Epidermal melanocyte (primary cell): Measurements from ENCODE around the gene SUPT16H.
"Not testable (repeated sequence)": the region's sequence is repeated elsewhere in the genome, so short reads cannot be mapped to it uniquely, and the experiment has no call there.

Experiments
- DNase-seq: peaks from one replicate; pipeline ENCODE4 v3.0.0; 2011; ENCODE audit warnings: low spot score; ENCODE audit not compliant: insufficient read length

The SUPT16H gene

DNA sequence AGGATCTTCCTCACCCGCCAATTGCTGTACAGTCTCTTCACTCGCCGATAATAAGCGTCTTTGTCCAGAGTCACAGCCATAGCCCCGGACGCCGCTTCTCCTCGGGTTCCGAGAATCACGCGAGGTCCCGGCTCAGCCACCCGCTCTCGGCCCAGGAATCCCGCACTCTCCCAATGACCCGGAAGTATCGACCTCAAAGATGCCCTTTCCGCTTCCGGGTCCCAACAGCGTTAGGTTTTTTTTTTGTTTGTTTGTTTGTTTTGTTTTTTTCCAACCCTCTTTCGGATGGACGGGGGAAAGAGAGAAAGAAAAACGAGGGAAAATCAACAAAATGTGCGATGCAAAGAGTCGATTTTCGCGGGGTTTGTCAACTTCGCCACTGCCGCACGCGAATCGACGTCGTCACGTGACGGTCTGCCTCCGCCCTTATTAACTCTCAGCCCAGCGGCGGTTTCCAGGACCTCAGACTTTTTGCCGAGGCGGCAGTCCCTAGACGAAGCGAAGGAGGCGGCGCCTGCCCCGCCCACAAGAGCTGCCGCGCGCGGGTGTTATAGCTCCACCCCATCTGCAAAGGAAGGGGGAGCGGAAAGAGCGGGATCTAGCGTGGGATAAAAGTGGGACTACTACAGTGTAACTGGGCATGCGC lies at the start of gene SUPT16H:
TSS of gene SUPT16H (minus strand) at position 172 of the 646 bp plus-strand sequence. CDS start at position 80, 92 bp downstream.
- DNase-seq: peak; percentile 80

DNA sequence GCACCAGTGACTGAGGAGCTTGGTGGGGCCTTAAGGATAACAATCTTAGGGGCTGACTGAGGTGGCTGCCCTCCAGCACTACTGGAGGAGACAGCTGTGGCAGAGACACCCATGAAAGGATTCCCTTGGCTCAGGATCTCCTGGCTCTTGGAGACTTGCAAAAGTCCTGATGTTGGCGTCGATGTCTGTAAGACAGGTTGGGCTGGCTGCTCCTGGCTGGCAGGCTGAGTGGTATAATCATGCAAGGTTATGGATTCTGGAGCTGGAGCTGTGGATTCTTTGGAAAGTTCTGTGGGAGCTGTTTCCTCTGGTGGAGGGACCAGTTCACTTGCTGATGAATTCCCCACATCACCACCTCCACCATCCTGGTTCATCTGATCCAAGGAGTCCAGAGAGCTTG lies 47.3 kb upstream of the SUPT16H start:
- no peak for DNase-seq

DNA sequence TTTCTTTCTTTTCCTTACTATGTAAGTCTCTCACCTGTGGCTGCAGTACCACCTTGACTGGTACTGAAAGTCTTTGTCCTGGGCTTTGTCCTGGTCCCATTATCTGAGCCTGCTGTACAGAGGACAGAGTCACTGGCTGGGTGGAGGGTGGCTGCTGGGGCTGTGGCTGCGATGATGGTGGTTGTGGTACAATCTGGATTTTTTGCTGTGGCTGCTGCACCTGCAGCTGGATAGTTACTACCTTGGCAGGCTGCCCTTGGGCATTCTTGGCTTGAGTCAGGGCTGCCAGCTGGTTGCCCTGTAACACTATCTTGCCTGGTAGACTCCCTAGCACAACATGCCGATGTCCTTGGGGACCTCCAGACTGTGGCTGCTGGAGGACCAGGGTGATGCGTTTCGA lies 45.1 kb upstream of the SUPT16H start:
- DNase-seq: no peak

DNA sequence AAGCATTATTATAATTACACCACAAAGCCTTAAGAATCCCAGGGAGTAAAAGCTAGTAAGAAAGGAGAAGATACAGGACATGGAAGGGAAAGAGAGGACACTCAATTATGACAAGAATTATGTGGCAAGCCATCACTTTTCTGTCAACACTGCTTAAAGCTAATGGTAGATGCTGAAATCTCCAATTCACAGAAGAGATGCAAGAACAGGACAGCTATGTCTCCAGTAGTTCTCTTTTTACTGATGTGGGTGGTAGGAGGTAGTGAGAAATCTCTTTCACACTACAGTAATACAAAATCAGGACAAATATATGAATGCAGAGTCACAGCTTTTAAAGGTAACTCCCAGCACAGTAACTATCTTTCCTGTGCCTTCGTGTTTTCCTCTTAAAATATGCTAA lies 42.9 kb upstream of the SUPT16H start:
- no peak for DNase-seq

DNA sequence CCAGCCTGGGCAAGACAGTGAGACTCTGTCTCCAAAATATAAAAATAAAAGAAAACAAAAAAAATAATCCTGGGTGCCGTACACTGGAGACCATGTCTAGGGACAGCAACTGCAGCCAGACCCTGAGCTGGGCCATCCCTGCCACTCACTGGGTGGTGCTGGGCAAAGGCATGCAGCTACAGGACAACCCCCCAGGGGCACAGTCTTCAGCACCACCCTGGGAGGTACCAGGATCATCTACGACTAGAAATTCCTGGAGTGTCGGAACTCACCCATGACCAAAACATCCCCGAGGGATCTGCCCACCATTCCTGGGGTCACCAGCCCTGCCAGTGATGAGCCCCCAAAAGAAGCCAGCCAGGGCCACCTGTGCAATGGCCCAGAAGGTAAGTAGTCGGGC lies 35.7 kb upstream of the SUPT16H start:
- DNase-seq: no peak

DNA sequence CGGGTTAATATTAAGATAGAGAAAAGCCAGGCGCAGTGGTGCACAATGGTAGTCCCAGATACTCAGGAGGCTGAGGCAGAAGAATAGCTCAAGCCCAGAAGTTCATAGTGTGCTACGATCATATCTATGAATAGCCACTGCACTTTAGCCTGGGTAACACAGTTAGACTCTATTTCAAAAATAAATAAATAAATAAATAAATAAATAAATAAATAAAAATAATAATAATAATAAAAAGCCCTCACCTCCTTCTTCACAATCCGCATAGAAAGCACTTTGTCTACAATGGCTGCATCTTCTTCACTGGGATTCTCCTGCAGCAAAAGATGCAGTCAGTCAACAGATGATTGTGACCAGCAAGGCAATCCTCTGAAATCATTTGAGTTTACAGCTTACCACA lies 31.5 kb upstream of the SUPT16H start:
- no peak for DNase-seq

DNA sequence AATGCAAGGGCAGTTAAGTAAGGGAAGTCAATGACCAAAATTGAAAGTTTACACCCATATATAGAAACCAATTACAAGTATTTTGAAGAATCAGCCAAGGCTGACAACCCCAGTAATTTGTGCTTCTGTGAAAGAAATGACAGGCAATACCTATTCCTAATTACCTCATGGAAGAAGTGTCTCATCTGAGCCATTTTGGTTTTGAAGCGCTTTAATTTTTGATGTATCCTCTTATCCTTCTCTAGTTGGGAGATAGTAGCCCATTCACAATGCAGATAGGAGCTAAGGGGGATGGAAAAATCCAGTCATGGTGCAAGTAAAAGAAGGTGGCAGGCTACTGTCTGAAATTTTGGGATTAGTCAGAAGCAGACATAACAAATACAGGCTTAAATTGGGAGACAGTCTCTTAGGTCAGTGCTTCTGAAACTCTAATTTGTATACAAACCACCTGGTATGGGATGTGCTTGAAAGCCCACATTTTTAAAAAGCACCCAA lies 30.4 kb upstream of the SUPT16H start:
- DNase-seq: no peak

DNA sequence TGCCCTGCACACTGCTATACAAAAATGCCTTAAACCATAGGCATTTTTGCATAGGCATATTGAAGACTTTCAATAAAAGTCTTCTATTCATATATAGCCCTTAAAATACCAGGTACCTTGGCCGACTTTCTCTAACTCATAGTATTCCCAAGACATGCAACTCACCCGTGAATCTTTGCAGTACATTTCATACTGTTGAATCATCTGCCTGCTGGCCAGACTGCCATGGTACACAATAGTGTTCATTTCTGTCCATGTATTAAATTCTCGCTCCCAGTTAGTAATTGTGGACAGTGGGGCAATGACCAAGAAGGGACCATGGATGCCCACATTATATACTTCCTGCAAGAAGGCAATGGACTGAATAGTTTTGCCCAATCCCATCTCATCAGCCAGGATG lies 24.3 kb upstream of the SUPT16H start:
- no peak for DNase-seq

DNA sequence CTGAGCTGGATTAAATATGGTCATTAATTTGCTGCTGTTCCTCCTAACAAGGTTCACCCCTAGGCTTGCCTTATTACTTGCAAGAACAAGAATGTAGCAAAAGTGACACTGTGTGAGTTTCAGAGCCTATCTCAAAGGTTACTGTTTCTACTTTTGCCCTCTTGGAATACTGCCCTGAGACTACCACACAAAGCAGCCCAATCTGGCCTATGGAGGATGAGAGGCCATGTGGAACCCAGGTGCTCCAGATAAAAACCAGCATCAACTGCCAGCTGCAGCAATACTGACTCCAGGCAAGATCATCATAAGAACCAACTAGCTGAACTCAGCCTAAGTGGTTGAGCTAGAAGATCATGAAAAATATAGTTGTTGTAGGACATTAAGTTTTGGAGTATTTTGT lies 22.4 kb upstream of the SUPT16H start:
- DNase-seq: no peak

DNA sequence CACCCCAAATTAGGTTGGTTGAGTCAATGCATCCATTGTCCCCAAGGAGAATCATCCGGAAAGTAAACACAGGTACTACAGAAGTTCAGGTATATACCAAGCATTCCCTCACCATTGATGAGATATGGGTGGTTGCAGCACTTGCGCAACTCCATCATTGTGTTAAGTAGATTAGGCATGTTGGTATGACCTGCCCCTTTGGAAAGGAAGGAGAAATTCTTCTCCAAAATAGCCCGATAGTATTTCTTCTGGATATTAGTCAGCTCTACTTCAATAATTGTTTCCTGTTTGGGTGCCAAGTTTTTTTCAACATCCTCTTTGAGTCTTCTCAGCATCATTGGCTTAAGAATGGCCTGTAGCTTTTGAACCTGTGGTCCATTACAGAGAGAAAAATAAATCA lies 21.3 kb upstream of the SUPT16H start:
- no peak for DNase-seq

DNA sequence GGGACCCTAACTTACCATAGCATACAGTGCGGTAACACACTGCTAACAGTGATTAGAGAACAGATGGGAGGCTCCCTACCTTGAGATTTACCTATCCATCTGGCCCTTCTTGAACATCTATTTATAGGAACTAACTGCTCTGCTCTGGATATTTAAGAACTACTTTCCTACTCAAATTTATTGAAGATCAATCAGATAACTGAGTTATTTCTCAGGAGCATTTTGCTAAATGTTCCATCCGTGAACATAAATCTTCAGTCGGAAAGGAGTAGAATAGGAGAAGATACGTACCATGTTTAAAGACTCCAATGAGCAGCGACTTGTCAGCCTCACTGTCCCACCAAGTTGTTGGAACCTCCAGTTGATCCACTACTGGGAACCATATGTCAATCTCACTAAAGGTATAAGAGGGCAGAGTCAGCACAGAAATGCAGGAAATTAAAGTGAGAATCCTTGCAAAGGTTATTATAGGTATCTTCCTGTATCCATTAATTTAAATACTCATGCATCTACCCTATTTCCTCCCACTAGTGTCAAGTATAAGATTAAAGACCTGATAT lies 15.6 kb upstream of the SUPT16H start:
- no peak for DNase-seq

DNA sequence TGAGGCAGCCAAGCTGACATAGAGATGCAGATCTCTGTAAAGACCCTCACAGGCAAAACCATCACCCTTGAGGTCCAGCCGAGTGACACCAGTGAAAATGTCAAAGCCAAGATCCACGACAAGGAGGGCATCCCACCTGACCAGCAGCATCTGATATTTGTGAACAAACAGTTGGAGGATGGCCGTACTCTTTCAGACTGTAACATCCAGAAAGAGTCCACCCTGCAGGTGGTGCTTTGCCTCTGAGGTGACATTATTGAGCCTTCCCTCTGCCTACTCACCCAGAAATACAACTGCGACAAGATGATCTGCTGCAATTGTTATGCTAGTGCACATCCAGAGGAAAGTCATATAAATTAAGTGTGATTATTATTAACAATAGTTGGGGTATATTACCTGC lies 15.1 kb upstream of the SUPT16H start:
- DNase-seq: no peak

DNA sequence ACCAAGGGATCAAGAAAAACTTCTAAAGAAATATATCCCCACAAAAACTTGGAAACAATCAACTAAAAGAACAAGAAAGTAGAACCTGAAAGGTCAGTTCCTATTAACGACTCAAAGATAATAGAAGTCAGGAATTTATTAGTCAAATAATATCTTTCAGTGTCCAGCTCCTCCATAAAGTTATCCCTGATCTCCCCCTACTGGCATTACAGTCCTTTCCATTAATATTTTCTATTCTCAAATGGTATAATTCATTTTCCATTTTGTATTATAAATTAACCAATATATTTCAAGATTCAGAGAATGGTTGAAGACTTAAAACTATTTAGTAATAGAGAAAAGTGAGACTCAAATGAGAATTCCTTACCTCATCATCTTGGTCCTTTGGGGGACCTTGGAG lies 11.6 kb upstream of the SUPT16H start:
- DNase-seq: no peak

DNA sequence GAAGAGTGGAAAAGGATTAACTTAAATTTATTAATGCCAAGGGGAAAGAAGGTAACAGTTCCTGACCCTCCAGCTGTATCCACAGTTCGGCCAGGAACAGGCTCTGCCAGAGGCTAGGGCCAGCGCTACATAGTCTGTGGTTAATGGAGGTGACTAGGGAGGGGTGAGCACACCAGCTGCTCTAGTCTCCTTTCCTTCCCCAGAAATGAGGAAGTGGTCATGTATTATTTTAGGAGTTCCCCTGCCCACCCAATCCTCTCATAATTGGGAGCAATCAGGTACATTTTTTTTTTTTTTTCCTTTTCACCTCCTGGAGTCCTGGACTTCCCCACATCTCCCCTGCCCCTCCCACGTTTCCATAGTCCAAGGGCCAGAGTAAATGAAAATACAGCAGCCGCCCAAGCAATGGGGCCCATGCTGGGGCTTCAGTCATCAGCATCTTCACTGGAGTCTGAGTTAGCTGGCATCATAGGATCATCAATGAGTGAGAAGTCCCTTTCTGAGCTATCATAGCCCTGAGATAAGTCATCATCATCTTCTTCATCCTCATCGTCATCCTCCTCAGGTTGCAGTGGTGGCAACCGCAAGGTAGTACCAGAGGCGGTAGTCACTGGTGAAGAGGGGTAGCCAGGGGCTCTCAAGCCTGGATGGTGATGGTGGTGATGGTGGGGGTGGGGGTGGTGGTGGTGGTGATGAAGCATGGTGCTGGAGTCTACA lies 1.5 kb upstream of the SUPT16H start:
- DNase-seq: no peak

DNA sequence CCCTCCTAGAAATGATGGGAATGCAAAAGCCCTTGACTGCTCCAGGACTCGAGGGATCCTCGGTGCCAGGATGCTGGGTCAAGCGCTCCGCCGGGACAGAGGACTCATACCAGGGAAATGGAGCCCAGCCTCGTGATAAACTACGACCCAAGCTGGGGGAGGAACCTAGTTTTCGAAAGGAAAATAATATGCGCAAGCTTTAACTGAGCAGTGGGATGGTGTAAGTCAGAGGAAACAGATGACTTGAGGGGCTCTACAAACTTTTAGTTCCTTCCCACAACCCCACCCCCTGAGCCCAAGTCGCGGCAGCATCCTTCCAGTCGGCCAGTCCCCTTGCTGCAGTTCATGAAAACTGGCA lies 654 bp upstream of the SUPT16H start:
- DNase-seq: no peak

DNA sequence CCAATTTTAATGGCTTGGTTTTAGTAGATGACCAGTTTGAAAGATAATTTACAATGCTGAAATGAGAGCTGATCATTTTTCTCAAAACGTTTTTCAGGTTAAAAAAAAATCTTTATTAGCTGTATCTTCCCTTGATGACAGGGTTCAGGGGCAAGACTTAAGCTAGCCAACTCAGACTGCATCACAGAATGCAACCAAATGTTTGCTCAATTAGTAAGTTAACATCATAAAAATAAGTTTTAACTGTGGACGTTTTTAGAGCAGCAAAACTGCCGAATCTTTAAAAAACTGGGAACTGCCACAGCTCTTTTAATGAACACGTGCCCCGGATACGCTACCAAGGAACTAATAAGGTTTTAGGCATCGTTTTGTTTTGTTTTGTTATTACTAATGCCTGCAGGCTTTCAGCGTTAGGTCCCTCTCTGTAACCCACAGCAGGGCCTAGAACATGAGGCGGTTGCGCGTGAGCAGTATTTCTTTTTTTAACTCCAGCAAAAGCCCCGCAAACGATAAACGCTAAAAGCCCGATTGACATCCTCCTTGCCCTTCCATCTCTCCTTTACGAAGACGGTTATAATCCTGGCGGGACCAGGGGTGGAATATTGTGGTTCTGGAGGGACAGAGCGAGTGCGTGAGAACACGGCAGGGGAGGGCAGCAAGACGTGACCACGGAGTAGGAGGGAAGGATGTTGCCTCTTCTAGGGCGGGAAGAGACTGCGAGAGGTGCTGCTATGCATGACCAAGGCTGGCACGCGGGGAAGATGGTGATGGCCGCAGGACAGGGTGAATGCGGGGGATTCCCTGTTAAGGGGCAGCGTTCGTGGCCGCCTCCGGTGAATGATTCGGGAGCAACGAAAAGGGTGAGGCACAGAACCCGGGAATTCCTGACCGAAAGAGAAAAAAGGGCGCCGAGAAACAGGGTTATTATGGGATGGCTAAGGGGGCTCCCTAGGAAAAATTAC lies 652 bp downstream of the SUPT16H start:
- DNase-seq: peak; percentile 21

DNA sequence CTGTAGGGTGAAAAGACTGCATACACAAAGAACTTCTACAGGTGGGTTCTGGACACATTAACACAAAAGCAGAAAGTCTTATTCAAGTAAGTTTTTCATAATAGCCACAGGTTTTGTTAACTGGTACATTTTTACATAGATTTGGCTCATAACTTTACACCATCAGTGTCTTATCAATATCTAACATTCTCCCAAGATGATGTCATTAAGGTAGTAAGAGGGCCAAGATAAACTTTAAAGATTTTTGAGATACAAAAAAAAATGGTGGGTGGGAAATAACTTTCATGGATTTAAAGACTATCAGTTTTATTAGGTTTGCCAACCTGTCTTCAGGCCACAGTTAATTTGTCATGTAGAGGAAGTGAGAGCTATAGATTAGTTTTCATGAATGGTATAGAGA lies 1.7 kb downstream of the SUPT16H start:
- DNase-seq: no peak

DNA sequence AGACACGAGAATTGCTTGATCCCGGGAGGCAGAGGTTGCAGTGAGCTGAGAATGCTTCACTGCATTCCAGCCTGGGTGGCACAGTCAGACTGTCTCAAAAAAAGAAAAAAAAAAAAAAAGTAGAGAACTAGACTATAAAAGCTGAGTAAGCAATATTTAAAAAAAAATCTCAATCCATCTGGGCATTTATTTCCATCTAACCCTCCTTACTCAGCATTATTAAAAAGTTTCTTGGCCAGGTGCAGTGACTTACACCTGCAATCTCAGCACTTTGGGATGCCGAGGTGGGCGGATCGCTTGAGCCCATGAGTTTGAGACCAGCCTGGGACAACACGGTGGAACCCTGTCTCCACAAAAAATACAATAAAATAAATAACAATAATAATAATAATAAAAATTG lies 4.5 kb downstream of the SUPT16H start:
- DNase-seq: no peak

DNA sequence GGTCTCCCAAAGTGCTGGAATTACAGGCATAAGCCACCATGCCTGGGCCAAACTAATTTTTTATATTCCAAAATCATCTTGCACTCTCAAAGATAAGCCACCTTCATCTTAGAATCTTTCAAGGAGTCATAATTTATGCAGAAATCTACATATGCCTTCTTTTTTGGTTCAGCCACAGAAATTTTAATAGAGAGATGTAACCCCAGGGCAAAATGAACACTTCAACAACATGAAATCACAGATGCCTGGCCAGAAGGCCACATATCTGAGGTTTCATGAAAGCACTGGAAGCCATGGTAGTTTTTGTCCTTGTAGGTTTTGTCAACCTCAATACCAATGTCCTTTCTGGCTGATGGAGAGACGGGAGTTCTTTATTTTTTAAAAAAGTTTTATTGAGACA lies 9.8 kb downstream of the SUPT16H start:
- DNase-seq: no peak

DNA sequence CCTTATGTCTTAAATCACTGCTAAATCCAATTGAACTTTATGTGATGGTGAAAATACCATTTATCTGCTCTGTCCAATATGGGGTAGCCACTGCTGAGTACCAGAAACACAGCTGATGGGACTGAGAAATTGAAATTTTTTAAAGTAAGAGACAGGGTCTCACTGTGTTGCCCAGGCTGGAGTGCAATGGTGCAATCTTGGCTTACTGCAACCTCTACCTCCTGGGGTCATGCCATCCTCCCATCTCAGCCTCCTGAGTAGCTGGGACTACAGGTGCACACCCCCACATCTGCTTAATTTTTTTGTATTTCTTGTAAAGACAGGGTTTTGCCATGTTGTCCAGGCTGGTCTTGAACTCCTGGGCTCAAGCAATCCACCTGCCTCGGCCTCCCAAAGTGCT lies 11.0 kb downstream of the SUPT16H start:
- not testable (repeated sequence) for DNase-seq

DNA sequence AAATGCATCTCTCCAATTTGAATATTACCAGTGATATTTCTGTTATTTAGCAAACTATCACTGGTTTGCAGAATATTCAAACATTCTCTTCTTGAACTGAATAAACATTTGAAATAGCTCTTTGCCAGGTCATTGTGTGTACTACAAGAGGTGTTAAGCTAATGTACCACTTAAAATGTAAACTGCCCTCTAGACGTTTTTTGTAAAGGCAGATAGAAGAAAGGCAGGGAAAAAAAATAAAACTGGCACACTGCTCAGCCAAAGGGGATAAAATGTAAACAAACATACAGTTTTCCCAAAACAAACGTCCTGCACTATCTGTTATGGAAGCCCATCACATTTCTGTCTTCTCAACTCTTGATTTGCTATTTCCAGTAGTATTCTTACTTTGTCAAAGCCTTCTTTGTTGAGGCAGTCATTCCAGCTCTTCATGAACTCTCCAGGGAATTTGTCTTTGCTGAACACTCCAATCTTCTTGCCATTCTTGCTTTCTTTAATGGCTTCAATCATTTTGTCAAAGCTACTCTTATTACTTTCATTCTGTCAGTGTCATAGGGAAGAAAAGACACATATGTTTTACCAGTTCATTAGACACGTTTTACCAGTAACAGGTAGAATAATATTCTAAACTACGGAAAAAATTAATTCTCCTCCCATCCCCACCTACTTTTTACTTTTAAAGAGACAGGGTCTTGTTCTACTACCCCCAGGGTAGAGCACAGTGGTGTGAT lies 13.7 kb downstream of the SUPT16H start:
- no peak for DNase-seq
